ENCODE measurements around the gene LSR. TPM values are rescaled to one million over a fixed set of nuclear protein-coding genes. Genes with fewer than 3 reads are reported as not detected.

LSR gene
- polyA plus RNA-seq, 3 donors: 0.08 to 0.17 TPM; not detected in 1

- Mint-ChIP-seq H3K36me3 (peaks cover 9% of the 10 kb centered on the region in 2 donors), H3K9me3 (peaks cover 0 to 15% (median 6%) of the 10 kb centered on the region in 7 donors), H3K4me1 (peaks cover 28% of the 10 kb centered on the region), H3K27me3 (ENCODE audit: low read depth in 3 of 3) (peaks cover 41 to 50% (median 45%) of the 10 kb centered on the region in 3 donors), H3K27ac (no peak overlapping the region), H3K4me3 (no peak overlapping the region)
- intact Hi-C loops (cut with micrococcal nuclease): no loop called here
- H3K9me3 ChIP-seq (replicated peaks in 1 of 2; ENCODE audit: control insufficient read depth in 1 of 2, insufficient read depth in 1 of 2, low read length in 2 of 2): peaks cover 0 to 16% of the 10 kb centered on the region in 2 donors
- no peaks in the 10 kb centered on the region for H3K79me2 ChIP-seq (ENCODE audit: insufficient read depth, low read length)
- no peak overlapping the region for H3K27ac ChIP-seq (ENCODE audit: low read depth in 1 of 2, low read length in 2 of 2)
- no peak overlapping the region for H3K4me2 ChIP-seq (replicated peaks; ENCODE audit: extremely low read depth, low read length, poor library complexity, severe bottlenecking)
- DNase-seq: no peak
- TF ChIP-seq CTCF (IDR thresholded peaks at IDR 0.05): no peak
- H3K36me3 ChIP-seq (replicated peaks in 1 of 2; ENCODE audit: control insufficient read depth in 1 of 2, insufficient read depth in 2 of 2, low read length in 2 of 2): no peaks in the 10 kb centered on the region
- H4K20me1 ChIP-seq (ENCODE audit: insufficient read depth, low read length): no peaks in the 10 kb centered on the region
- no peak overlapping the region for H3K9ac ChIP-seq (ENCODE audit: insufficient read depth, low read length, poor library complexity, severe bottlenecking)
- H2AFZ ChIP-seq (ENCODE audit: insufficient read depth, low read depth, low read length, poor library complexity, severe bottlenecking): no peak overlapping the region
- H3K4me1 ChIP-seq (ENCODE audit: control insufficient read depth in 1 of 2, insufficient read depth in 2 of 2, low read length in 2 of 2): peaks cover 28 to 29% of the 10 kb centered on the region in 2 donors
- H3K27me3 ChIP-seq (ENCODE audit: control insufficient read depth in 2 of 2, insufficient read depth in 2 of 2, low read length in 2 of 2): peaks cover 21 to 41% of the 10 kb centered on the region in 2 donors
- WGBS (ENCODE audit: insufficient coverage): 86% methylated on average over 1 of the region's 2 CpGs
- no peak overlapping the region for H3K4me3 ChIP-seq (replicated peaks in 1 of 3; ENCODE audit: low read depth in 2 of 3, low read length in 3 of 3)
Measured at GRCh38 chr19:35251456-35251855, 2.7 kb downstream of the LSR start.

DNA sequence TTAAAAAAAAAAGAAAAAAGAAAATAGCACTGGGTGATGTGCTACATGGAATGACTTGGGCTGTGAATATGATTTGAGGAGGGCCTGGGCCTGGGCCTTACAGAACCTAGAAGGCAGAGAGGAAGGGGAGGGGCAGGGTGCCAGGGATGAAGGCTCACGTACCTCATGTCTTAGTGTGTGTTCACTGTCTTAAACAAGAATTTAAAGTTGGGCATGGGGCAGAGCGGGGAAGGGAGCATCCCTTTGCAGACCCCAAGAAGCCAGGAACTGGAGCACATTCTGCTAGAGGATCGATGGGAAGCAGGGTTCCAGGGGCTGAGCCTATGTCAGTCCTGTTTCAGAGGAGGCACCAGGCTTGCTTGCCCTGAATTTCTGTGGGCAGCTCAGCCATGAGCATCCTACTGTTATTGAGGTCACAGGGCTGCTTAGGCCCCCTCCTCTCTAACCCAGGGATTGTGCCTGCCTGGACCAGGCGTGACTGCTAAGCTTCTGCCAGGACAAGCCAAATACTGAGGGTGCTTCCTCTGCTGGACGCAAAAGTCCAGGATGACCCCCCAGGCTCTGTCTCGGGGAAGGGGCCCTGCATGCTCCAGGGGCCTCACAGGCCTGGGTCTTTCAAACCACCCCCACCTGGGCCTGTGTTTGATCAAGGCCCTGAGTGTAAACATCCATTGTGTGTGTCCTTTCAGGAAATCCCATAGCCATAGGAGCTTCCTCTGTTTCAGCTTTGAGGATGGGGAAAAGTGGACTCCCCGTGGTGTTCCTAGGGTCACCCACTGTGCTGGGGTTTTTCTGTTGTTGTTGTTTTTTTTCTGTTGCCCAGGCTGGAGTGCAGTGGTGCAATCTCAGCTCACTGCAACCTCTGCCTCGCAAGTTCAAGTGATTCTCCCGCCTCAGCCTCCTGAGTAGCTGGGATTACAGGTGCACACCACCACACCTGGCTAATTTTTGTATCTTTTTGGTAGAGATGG, 4.8 kb downstream of the LSR start:
- Histone ChIP-seq H3K4me2 (replicated peaks; ENCODE audit: extremely low read depth, low read length, poor library complexity, severe bottlenecking) (no peak overlapping the region), H2AFZ (ENCODE audit: insufficient read depth, low read depth, low read length, poor library complexity, severe bottlenecking) (no peak overlapping the region), H3K4me1 (ENCODE audit: control insufficient read depth in 1 of 2, insufficient read depth in 2 of 2, low read length in 2 of 2) (peaks cover 8 to 9% of the 10 kb centered on the region in 2 donors), H3K79me2 (ENCODE audit: insufficient read depth, low read length) (no peaks in the 10 kb centered on the region), H3K27ac (ENCODE audit: low read depth in 1 of 2, low read length in 2 of 2) (no peak overlapping the region), H3K9ac (ENCODE audit: insufficient read depth, low read length, poor library complexity, severe bottlenecking) (no peak overlapping the region), H3K9me3 (replicated peaks in 1 of 2; ENCODE audit: control insufficient read depth in 1 of 2, insufficient read depth in 1 of 2, low read length in 2 of 2) (peaks cover 0 to 5% of the 10 kb centered on the region in 2 donors), H3K36me3 (replicated peaks in 1 of 2; ENCODE audit: control insufficient read depth in 1 of 2, insufficient read depth in 2 of 2, low read length in 2 of 2) (no peaks in the 10 kb centered on the region), H3K4me3 (replicated peaks in 1 of 3; ENCODE audit: low read depth in 2 of 3, low read length in 3 of 3) (no peak overlapping the region), H3K27me3 (ENCODE audit: control insufficient read depth in 2 of 2, insufficient read depth in 2 of 2, low read length in 2 of 2) (peaks cover 7 to 22% of the 10 kb centered on the region in 2 donors), H4K20me1 (ENCODE audit: insufficient read depth, low read length) (no peaks in the 10 kb centered on the region)
- Mint-ChIP-seq H3K27ac (no peak overlapping the region), H3K4me1 (peaks cover 10% of the 10 kb centered on the region), H3K36me3 (peaks cover 5 to 6% of the 10 kb centered on the region in 2 donors), H3K4me3 (no peak overlapping the region), H3K9me3 (peaks cover 0 to 9% (median 3%) of the 10 kb centered on the region in 7 donors), H3K27me3 (ENCODE audit: low read depth in 3 of 3) (peaks cover 26 to 35% (median 32%) of the 10 kb centered on the region in 3 donors)
- no peak for DNase-seq
- TF ChIP-seq CTCF (IDR thresholded peaks at IDR 0.05): no peak
- 98% methylated on average over 6 of the region's 9 CpGs for WGBS (ENCODE audit: insufficient coverage)
- intact Hi-C loops (cut with micrococcal nuclease): no loop called here

All from CD14-positive monocyte (primary cell).